Kidney epithelial cell (primary cell): Measurements from ENCODE around the gene OR10H3. TPM values are rescaled to one million over a fixed set of nuclear protein-coding genes. Genes with fewer than 3 reads are reported as not detected.

Source experiments
- DNase-seq: peaks from one replicate; pipeline ENCODE4 v3.0.0-alpha.2; 2010; ENCODE audit warnings: low read depth
- H3K27me3 ChIP-seq: 2 replicates; pipeline ENCODE4 v1.6.0; 2011; ENCODE audit warnings: low read length; ENCODE audit not compliant: control insufficient read depth, insufficient read depth
- H3K36me3 ChIP-seq: 2 replicates; pipeline ENCODE4 v1.5.1; 2011; ENCODE audit warnings: low read length; ENCODE audit not compliant: control insufficient read depth, insufficient read depth
- H3K4me3 ChIP-seq: 2 replicates; pipeline ENCODE4 v1.5.1; 2011; ENCODE audit warnings: low read depth, mild to moderate bottlenecking, control low read depth, low read length
- total RNA-seq: library from RNA; depleted of rRNA; stranded (reverse); fragments of >200 nt; gene quantifications from 2 replicates; pipeline ENCODE4 v1.2.3, GENCODE V29; 2015
- TF ChIP-seq, protein P1 (sequence below): IDR thresholded peaks from 2 replicates; pipeline ENCODE4 v1.5.1; 2011; ENCODE audit warnings: mild to moderate bottlenecking, moderate library complexity, low read length, control low read depth, inconsistent platforms; ENCODE audit not compliant: insufficient read depth, poor library complexity, severe bottlenecking

The OR10H3 gene
- total RNA-seq, 1 donor from 2014 or later, result not detected

DNA sequence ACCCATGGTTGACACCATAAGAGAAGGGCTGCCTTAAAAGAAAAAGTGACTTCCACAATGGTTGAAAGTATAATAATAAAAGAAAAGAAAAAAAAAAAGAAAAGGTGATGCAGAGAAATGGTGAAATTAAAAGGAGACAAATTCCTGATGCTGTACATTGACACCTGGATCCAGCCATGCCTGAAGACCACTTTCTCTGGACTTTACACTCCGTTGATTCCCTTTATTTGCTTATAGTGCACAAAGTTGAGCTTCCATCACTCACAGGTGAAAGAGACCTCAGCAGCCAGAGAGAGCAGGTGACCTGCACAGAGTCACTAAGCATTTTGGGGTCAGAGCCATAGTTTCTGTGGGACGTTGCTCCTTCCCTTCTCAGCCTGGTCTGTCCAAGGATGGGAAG lies 37.5 kb downstream of the OR10H3 start:
- H3K4me3 ChIP-seq, result no peak overlapping the region
- no peaks in the 10 kb centered on the region for H3K27me3 ChIP-seq
- no peak for DNase-seq
- TF ChIP-seq, protein P1, sequence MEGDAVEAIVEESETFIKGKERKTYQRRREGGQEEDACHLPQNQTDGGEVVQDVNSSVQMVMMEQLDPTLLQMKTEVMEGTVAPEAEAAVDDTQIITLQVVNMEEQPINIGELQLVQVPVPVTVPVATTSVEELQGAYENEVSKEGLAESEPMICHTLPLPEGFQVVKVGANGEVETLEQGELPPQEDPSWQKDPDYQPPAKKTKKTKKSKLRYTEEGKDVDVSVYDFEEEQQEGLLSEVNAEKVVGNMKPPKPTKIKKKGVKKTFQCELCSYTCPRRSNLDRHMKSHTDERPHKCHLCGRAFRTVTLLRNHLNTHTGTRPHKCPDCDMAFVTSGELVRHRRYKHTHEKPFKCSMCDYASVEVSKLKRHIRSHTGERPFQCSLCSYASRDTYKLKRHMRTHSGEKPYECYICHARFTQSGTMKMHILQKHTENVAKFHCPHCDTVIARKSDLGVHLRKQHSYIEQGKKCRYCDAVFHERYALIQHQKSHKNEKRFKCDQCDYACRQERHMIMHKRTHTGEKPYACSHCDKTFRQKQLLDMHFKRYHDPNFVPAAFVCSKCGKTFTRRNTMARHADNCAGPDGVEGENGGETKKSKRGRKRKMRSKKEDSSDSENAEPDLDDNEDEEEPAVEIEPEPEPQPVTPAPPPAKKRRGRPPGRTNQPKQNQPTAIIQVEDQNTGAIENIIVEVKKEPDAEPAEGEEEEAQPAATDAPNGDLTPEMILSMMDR, result no peak
- H3K36me3 ChIP-seq, result no peaks in the 10 kb centered on the region

- Histone ChIP-seq H3K4me3 (no peak overlapping the region), H3K36me3 (no peaks in the 10 kb centered on the region), H3K27me3 (no peaks in the 10 kb centered on the region)
- TF ChIP-seq, protein P1, result no peak
- no peak for DNase-seq
These were observed 38.5 kb downstream of the OR10H3 start for GRCh38 chr19:15776264-15776663.

- DNase-seq, result no peak
- TF ChIP-seq, protein P1, result no peak
- no peak overlapping the region for H3K4me3 ChIP-seq
- H3K27me3 ChIP-seq, result no peaks in the 10 kb centered on the region
- H3K36me3 ChIP-seq, result no peaks in the 10 kb centered on the region
These were observed 39.5 kb downstream of the OR10H3 start for GRCh38 chr19:15776991-15777970.

DNA sequence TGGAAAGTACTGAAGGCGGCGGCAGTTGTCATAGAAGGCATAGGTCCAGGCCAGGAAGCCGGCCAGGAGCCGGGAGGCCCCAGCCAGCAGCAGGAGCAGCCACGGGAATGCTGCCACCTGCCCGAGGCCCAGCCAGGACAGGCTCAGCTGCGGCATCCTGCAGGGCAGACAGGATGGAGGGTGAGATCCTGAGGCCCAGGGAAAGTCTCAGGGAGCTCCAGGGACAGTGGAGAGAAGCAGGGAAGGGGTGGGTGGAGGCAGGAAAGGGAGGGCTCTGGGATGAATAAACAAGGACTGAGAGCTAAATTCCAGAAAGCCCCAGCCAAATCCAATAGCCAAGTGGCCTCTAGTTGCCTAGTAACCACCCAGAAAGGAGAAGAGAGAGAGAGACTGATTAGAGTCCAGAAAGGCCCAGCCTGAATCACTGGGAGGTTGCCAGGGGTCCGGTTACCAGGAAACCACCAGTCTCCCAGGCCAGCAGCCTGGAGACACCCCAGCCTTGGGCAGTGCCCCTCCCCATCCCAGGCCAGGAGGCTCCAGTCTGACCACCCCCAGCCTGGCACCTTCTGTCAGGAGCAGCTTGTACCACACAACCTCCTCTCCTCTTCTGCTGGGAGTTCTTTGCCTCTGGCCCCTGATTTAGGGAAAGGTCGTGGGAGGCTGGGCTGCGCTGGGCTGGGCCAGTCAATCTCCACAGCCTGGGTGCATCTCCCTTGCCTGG lies 42.1 kb downstream of the OR10H3 start:
- Histone ChIP-seq H3K4me3 (no peak overlapping the region), H3K27me3 (no peaks in the 10 kb centered on the region), H3K36me3 (no peaks in the 10 kb centered on the region)
- TF ChIP-seq, protein P1, result no peak
- DNase-seq, result no peak

DNA sequence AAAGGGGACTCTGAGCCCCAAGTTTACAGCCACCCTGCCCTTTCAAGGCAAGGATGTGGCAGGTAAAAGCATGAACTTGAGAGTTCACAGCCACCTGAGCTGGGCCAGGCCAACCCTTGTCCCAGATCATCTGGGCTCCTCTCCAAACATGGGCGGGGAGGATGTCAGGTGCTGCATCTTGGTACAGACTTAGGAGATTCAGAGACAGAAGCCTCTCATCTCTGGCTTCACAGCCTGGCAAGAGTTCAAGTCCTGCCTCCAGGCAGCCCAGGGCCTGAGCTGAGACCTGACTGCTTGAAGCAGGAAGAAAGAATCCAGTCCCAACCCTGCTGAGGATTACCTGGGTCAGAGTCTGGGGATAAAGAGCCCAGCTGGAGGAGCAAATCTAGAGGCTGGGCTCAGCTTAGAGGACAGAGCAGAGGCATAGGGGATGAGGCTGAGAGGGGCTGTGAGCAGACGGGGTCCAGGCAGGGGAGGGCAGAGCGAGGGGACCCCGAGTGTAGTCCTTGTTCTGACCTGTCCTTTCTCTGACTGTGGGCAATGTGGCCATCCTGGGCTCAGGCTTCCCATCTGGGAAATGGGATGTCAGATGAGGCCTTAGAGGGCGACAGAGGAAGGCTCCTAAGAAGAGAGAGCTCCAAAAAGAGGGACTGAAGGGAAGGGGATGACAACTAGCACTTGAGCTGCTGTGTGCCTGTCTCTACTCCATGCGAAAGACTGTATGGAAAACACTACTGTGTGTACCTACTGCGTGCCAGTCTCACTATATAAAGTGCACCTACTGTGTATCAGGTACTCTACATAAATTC lies 43.0 kb downstream of the OR10H3 start:
- Histone ChIP-seq H3K27me3 (no peaks in the 10 kb centered on the region), H3K36me3 (no peaks in the 10 kb centered on the region), H3K4me3 (no peak overlapping the region)
- TF ChIP-seq, protein P1, result no peak
- no peak for DNase-seq
